HG03439 (cell line): ENCODE results near the gene SOCS1.
"Not testable (repeated sequence)": the region's sequence is repeated elsewhere in the genome, so short reads cannot be mapped to it uniquely, and the experiment has no call there.

Experiments
- ATAC-seq: cut with Tn5 transposase; IDR thresholded peaks from one replicate; pipeline ENCODE4 v1.9.1; 2021; ENCODE audit warnings: mild to moderate bottlenecking, moderate library complexity; ENCODE audit not compliant: unreplicated experiment

SOCS1 gene

DNA sequence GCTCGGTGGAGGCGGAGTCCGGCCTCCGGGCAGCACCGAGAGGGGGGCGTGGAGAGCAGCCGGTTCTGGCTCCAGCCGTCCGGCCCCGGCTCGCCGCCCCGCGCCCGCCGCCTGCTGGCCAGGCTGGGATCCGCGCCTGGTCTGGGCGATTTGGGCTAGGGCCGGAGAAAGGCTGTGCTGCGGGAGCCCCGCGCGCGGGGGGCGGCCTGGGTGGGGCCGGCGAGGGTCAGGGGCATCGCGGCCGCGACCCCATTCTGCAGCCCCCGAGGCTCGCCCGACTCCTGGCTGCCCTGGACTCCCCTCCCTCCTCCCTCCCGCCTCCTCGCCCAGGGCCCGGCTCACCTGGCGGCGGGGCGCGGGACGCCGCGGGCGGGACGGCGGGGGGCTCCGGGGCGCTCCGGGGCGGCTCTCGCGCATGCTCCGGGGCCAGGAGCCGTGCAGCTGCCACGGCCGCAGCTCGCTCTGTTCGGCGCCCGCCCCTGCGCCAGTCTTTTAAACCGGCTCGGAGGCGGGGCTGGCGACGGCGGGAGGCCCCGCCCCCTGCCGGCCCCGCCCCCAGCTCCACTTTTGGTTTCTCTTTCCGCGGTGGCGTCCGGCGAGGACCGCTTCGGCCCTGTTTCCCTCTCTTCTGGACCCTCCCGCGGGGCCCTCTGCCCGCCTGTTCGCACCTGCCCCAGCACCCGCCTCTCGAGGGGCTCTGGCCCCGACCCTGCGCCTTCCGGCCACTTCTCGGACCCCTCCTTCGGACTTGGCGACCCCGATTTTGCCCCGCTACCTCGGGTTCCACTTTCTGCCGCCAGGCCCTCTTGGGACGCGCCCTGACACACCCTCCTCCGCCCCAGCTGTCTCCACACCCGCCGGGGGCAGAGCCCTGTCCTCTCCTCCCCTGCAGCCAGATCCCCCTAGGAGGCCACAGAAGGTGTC, at the start of gene SOCS1:
SOCS1 (minus strand) TSS at position 468 of the 924 bp plus-strand sequence. CDS start 726 bp downstream, outside the sequence.
- peak; percentile 46 for ATAC-seq

DNA sequence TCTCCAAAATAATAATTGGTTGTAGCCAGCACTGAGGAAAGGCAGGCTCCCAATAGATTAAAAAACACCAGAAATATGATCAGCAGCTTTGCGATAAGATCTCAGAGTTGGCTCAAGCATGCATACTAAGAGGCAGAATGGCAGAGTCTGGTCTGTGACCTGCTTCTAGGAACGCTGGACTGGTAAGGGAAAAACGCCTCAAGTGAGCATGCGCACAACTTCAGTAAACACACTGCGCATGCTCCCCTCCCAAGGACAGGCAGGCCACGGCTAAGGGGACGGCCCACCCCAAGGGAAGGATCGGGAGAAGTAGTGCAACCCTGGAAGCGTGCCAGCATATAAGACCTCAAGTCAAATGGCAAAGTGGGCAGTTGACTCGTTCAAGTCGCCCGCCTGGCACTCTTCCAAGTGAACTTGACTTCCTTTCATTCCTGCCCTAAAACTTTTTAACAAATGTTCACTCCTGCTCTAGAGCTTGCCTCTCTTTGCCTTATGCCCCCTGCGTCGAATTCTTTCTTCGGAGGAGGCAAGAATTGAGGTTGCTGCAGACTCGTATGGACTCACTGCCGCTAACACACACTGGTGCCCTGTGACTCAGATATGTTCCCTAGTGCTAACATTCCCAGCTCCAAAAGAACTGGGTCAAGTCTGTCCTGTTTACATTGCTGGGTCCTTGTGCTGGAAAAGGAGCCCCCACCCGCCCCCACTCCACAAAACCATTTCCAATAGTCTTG, 47.6 kb upstream of the SOCS1 start:
- no peak for ATAC-seq

DNA sequence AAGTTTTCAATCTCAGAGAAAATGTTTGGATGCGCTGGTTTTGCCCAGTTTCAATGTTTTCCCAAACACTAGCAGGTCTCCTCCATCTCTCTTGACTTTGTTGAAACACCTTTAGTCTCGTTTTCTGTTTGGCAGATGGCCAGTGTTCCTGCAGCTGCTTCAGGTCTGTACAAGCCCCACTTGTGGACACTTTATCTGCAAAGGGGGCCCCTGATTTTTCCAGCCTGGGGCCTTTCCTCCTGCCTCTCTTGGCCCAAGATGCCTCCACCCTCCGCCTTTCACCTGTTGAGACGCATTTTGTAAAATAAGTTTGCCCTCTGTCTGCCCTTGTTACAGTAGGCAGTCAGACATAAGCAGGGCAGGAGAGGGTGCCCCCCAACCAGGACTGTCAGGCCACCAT, 47.0 kb upstream of the SOCS1 start:
- no peak for ATAC-seq

DNA sequence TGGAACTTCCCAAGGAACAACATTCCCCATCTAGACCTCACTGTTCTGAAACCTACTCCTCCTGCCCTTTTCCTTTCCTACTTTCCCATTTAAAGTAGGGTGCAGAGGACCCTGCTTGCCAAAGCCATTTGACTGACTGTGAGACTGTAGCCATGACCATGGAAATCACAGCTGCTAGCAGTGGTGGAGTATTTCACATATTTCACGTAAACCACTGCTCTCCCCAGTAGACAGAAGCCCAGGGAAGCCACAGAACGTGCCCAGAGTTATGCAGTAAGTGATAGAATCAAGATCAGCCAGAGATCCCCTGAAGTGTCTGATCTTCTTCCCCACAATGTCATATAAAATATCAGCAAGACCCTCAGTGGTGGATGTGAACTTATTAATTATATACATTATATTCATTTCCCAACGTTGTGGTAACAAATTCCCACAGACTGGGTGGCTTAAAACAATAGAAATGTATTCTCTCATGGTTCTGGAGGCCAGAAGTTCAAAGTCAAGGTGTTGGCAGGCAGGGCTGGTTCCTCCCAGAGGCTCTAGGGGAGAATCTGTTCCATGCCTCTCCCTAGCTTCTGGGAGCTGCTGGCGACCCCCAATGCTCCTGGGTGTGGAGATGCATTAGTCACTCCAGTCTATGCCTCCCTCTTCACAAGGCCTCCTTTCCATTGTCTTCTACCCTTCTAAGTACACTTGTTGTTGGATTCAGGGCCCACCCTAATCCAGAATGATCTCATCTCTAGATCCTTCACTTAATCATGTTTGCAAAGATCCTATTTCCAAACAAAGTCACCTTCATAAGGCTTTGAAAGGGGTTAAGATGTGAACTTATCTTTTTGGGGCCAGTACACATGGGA, 45.9 kb upstream of the SOCS1 start:
- ATAC-seq, result no peak

DNA sequence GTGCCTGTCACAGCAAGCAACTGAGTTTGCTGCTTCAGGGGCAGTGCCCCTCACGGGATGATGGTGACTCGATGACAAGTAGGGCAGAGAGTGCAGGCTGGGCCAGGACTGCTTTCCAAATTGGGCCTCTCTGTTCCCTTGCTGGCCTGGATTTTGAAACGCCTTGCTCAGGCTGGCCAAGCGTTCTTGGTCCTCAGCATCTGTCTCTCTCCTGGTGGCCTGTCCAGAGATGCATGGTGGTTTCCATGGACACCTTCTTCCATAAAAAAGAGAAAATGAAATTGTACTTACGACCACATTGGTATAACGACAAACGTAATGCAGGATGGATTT, 44.5 kb upstream of the SOCS1 start:
- no peak for ATAC-seq

DNA sequence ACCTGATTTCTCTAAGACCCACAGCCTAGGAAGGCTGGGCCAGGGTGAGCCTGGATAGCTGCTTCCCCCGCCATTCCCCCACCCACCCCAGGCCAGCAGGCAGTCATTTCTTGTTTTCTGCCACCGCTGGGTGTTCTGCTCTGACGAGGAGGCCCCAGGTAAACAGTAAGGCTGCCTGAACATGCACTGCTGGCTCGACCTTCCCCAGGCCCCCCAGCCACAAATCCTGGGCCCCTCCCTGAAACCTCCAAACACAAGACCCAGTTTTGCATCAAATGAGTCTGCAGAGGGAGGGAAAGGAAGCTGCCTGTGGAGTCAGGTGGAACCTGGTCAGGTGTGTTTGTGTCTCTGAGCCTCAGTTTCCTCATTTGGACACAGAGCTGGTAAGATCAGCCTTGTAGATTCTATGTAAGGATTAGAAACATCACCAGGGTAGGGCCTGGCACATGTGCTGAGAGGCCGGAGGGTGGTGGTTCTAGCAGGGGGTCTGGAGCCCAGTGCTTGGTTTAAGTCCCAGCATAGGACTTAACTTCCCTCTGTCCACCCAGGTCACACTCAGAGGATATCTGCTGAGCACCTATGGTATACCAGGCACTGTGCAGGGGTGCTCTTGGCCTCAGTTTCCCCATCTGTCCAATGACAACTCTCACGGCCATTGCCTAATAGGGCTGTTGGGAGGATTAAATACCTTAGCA, 44.0 kb upstream of the SOCS1 start:
- ATAC-seq, result no peak

DNA sequence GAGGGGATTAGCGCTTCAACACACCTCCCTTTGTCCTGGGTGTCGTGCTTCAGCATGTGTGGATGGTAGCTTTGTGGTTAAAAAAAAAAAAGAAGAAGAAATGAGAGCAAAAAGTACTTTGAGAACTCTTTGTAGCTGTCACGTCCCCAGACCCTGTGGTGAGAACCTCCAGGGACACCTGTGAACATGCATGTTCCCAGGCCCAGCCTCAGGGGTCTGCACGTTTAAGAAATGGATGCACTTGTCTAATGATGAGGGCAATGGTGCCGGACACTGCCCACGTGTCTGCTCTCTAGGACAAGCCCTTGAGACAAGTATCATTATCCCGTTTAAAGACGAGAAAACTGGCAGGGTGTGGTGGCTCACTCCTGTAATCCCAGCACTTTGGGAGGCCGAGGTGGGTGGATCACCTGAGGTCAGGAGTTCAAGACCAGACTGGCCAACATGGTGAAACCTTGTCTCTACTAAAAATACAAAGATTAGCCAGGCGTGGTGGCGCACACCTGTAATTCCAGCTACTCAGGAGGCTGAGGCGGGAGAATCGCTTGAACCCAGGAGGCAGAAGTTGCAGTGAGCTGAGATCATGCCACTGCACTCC, 43.0 kb upstream of the SOCS1 start:
- ATAC-seq, result not testable (repeated sequence)

DNA sequence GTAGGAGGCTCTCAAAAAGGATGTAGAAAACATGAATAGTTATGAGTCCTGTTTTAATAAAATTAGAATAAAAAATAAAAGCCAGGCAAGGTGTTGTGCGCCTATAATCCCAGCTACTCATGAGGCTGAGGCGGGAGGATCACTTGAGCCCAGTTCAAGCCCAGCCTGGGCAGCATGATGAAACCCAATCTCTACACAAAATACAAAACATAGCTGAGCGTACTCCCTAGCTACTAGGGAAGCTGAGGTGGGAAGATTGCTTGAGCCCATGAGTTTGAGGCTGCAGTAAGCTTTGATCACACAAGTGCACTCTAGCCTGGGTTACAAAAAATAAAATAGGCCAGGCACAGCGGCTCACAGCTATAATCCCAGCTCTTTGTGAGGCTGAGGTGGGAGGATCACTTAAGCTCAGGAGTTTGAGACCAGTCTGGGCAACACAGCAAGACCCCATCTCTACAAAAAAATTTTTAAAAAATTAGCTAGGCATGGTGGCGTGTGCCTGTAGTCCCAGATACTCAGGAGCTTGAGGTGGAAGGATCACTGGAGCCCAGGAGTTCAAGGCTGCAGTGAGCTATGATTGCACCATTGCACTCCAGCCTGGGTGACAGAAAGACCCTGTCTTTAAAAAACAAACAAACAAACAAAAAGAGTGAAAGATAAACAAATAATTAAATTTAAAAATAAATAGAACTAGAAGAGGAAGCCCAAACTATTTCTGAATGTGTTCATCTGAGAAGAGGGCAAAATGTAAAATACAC, 42.3 kb upstream of the SOCS1 start:
- no peak for ATAC-seq

- peak; percentile 77 for ATAC-seq
Measured at GRCh38 chr16:11297492-11298142, 41.6 kb upstream of the SOCS1 start.

DNA sequence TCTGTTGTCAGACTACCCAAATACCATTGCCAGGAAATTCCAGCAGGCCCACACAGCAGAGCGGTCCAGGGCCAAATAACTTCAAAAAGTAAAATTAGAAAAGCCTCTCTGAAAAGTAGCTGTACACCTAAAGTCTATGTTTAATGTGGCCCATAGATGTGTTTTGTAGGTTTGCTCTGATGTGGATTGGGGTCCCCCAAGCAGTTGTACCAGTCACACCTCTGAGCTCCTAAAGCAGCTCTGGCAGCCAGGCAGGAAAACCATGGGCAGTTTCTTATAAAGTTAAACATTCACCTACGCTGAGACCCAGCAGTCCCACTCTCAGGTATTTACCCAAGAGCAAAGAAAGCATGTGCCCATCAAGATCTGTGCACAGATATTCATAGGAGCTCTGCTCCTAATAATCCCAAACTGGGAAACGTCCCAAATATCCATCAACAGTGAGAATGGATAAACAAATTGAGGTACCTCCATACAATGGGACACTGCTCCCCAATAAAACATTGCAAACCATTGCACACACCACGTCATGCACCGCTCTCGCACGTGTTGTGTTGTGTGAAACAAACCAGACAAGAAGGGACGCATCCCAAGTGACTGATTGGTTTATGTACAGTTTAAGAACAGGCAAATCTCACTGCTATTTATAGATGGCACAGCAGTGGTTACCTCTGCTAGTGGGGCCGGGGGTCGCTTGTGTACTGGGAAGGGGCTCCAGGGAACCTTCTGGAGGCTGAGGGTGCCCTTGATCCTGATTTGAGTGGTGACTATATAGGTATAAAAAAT, 40.9 kb upstream of the SOCS1 start:
- peak; percentile 15 for ATAC-seq

DNA sequence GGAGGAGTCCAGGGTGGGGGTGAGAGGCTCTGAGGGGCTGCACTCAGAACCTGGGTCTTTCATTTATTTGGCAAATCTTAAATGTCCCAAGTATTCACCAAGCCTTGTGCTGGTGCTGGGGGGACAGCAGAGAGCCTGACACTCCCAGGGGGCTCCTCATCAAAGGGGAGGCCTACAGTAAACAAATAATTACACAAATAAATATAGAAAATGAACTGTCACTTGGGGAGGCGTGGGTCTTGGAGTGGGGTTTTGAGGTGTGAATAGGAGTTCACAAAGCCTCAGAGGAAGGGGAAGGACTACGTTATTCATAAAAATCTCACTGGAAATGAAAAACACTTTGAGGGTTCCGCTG, 40.3 kb upstream of the SOCS1 start:
- no peak for ATAC-seq

DNA sequence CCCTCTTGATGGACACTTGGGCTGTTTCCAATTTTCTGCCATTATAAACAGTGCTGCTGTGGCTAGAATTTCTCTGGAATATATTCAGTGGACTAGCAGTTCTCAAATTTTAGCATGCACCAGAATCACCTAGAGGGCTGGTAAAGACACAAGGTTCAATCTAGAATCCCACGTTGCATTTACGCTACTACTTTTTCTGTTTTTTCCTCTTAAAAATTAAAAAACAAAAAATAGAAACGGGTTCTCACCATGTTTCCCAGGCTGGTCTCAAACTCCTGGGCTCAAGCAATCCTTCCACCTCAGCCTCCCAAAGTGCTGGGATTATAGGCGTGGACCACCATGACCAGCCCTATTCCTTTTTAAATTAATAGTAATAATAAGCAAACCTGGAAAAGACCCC, 39.7 kb upstream of the SOCS1 start:
- ATAC-seq, result no peak

- ATAC-seq, result no peak
Measured at GRCh38 chr16:11292076-11292748, 36.2 kb upstream of the SOCS1 start.

DNA sequence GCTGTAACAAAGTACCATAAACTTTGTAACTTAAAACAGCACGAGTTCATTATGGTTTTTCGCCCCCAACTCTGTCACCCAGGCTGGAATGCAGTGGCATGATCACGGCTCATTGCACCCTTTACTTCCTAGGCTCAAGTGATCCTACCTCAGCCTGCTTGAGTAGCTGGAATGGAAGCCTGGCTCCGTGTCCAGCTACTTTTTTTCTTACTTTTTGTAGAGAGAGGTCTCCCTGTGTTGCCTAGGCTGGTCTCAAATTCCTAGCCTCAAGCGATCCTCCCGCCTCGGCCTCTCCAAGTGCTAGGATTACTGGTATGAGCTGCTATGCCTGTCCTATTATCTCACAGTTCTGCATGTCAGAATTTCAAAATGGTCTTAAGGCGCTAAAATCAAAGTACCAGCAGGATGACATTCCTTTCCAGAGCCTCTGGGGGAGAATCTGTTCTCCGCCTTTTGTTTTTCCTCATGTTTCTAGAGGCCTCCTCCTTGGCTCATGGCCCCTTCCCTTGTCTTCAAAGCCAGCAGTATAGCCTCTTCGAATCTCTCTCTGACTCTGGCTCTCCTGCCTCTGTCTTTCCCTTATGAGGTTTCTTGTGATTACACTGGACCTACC, 35.2 kb upstream of the SOCS1 start:
- no peak for ATAC-seq

- no peak for ATAC-seq
Measured at GRCh38 chr16:11290102-11290893, 34.3 kb upstream of the SOCS1 start.

GRCh38 chr16:11289696-11290095, 33.7 kb upstream of the SOCS1 start:
- ATAC-seq, result not testable (repeated sequence)

DNA sequence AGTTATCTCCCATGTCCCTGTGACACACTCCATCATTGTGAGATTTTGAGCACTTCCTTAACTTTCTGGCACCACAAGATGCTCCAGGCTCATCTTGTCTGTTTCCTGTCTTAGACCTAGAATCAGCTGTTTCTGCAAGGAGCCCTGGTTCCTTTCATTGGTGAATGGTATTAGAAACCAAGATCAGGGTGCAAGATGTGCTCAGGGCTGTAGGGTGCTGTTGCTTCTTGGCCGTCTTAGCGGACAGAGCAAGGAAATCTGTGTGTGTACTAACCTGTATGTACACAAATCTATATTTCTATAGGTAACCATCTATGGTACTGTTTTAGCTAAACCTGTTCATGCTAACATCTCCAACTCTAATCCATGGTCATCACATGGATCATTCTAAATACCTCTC, 33.2 kb upstream of the SOCS1 start:
- ATAC-seq, result no peak
